GM12873 (cell line): ENCODE data around the gene ZHX3.

Experiments
- CTCF ChIP-seq: IDR thresholded peaks from 2 replicates; pipeline ENCODE4 v1.5.1; 2012; ENCODE audit warnings: low read depth, mild to moderate bottlenecking, moderate library complexity, low read length, control low read depth; ENCODE audit not compliant: insufficient read depth; ENCODE audit errors: missing control alignments

Gene ZHX3

DNA sequence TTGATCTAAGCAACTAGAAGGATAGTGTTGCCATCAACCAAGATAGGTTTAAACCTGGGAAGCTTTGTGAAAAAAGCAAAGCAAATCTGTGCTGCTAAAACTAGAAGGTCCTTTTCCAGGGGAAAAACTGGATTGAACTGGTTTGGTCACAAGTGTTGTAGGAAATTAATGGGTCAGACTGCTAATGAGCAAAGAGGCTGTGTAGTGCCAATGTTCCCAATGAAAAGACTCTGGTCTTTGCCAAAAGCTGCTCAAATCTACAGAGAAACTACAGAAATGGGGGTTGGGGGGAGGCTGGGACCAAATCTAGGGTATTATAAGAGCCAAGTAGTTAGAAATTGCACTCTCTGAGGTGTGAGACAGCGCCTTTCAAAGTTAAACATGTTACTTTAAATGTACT, 95.2 kb downstream of the ZHX3 start:
- no peak for TF ChIP-seq CTCF

DNA sequence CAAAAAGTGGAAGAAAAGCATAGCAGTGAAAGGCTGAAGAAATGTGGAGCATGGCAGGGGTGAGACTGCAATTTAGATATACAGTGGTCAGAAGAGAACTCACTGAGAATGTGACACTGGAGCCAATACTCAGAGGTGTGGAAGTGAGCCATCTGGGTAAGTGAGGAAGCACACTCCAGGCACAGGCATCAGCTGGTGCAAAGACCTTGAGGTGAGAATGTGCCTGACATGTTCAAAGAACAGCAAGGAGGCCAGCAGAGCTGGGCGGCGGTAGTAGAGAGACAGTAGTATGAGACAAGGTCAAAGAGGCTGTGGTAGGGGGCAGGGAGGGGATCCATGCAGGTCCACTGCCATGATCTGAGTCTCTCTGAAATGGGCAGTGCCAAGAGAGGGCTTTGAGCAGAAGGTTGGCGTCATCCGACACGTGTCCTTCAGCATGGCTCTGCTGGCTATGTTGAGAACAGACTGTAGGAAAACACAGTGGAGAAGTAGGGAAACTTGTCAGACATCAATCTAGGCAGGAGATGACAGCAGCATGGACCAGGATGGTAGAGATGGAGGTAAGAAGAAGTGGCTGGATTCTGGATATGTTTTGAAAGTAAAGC, 95.8 kb downstream of the ZHX3 start:
- no peak for TF ChIP-seq CTCF

DNA sequence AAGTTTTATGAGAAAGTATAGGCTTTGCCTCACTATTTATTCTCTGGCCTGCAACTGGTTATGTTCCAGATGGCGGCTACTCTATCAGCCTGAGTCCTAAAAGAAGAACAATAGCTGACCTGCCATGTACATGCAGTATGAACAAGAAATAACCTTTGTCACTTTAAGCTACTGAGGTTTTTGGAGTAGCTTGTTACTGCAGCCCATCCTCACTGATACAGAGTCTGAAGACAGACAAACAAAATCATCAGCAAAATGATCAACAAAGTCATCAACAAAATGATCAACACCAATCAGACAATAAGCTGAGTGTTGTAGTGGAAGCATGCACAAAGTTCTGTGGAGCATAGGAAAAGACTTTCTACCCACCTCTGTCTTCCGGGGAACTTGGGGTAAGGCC, 97.7 kb downstream of the ZHX3 start:
- no peak for TF ChIP-seq CTCF

GRCh38 chr20:41218466-41218865, 99.1 kb downstream of the ZHX3 start:
- no peak for TF ChIP-seq CTCF

- no peak for TF ChIP-seq CTCF
Observed at GRCh38 chr20:41217422-41217821, 100.1 kb downstream of the ZHX3 start.

- no peak for TF ChIP-seq CTCF
Observed at GRCh38 chr20:41214666-41215065, 102.9 kb downstream of the ZHX3 start.

DNA sequence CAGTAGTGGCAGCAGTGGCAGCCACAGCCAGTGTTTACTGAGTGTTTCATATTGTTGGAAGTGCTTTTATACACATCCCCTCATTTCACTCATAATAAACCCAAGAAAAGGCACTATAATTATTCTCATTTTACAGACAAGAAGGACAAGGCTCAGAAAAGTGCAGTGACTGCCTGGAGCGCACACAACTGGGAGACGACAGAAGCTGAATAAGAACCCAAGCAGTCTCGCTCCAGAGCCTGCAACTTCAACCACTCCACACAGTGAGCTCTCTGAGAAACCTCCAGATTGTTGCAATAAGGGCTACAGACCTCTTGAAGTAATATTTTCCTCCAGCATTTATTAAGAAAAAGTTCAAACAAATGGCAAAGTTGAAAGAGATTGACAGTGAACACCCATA, 103.3 kb downstream of the ZHX3 start:
- TF ChIP-seq CTCF: no peak

- no peak for TF ChIP-seq CTCF
Observed at GRCh38 chr20:41213150-41213820, 104.2 kb downstream of the ZHX3 start.
